Epithelial cell of proximal tubule (primary cell): ENCODE measurements around the gene ZNF578. TPM values are rescaled to one million over a fixed set of nuclear protein-coding genes. Genes with fewer than 3 reads are reported as not detected.
"Not testable (repeated sequence)": the region's sequence is repeated elsewhere in the genome, so short reads cannot be mapped to it uniquely, and the experiment has no call there.

ENCODE experiments used
- DNase-seq: peaks from one replicate; pipeline ENCODE4 v3.0.0-alpha.2; 2011; ENCODE audit warnings: low read depth
- H3K4me3 ChIP-seq: 2 replicates; pipeline ENCODE4 v1.5.1; 2011; ENCODE audit warnings: low read depth, mild to moderate bottlenecking, low read length
- CTCF ChIP-seq: conservative IDR thresholded peaks from 2 replicates; pipeline ENCODE4 v1.5.1; 2012; ENCODE audit warnings: low read depth, mild to moderate bottlenecking, low read length
- total RNA-seq: library from RNA; depleted of rRNA; stranded (reverse); fragments of >200 nt; gene quantifications from 2 replicates; pipeline ENCODE4 v1.2.3, GENCODE V29; 2015

ZNF578 gene
- total RNA-seq, 1 donor from 2014 or later = 2.3 TPM

GRCh38 chr19:52520013-52520412 lies 66.7 kb downstream of the ZNF578 start:
- no peak overlapping the region for H3K4me3 ChIP-seq
- TF ChIP-seq CTCF = no peak
- no peak for DNase-seq

GRCh38 chr19:52522551-52522950 lies 69.2 kb downstream of the ZNF578 start:
- no peak overlapping the region for H3K4me3 ChIP-seq
- no peak for TF ChIP-seq CTCF
- no peak for DNase-seq

- no peak overlapping the region for H3K4me3 ChIP-seq
- no peak for DNase-seq
- no peak for TF ChIP-seq CTCF
These were observed 70.7 kb downstream of the ZNF578 start for GRCh38 chr19:52524086-52524485.

GRCh38 chr19:52527134-52527955 lies 74.0 kb downstream of the ZNF578 start, which contains the start of gene ZNF808:
TSS of gene ZNF808 (plus strand) at chr19:52527668. CDS start at chr19:52543285, 15,617 bp downstream.
- H3K4me3 ChIP-seq = peak within 1 kb of the TSS; percentile 82
- peak; percentile 77 for DNase-seq
- peak; percentile 70 for TF ChIP-seq CTCF

- no peak for DNase-seq
- H3K4me3 ChIP-seq = peak overlapping the region; percentile 82
- no peak for TF ChIP-seq CTCF
These were observed 74.6 kb downstream of the ZNF578 start for GRCh38 chr19:52527956-52528351.

- no peak for DNase-seq
- no peak overlapping the region for H3K4me3 ChIP-seq
- no peak for TF ChIP-seq CTCF
These were observed 79.1 kb downstream of the ZNF578 start for GRCh38 chr19:52532480-52532879.

GRCh38 chr19:52533901-52534300 lies 80.5 kb downstream of the ZNF578 start:
- DNase-seq = no peak
- TF ChIP-seq CTCF = no peak
- H3K4me3 ChIP-seq = no peak overlapping the region

- H3K4me3 ChIP-seq, DNase-seq: not testable (repeated sequence)
These were observed 82.0 kb downstream of the ZNF578 start for GRCh38 chr19:52535385-52535770.
